ENCODE results near the gene PNPLA7. TPM values are rescaled to one million over a fixed set of nuclear protein-coding genes. Genes with fewer than 3 reads are reported as not detected.

Gene PNPLA7
- total and polyA plus RNA-seq, 2 of the 8 experiments (the other 6 are each of a cell fraction or from before 2014, with no cell fraction given) = 0.35 to 0.47 TPM

DNA sequence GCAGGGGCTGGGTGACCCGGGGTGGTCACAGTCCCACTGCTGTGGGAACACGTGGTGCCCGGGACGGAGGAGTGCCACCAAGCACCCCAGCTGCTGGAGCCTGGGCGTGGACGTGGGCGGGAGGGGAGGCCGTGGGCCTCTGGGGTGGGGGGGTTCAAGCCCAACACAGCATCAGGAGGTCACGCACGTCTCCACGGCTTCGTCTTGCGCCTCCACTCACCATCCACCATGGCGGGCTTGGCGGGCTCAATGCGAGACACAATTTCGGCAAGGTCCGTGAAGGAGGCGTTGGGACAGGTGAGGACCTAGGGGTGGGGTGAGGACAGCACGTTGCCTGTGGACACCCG, 88.9 kb downstream of the PNPLA7 start (continued):
- TF ChIP-seq KDM1A (IDR thresholded peaks at IDR 0.05; ENCODE audit: borderline replicate concordance, low read length) (no peak), SIX5 (IDR thresholded peaks at IDR 0.05; ENCODE audit: low read depth, low read length) (no peak), KDM4A (IDR thresholded peaks at IDR 0.05; ENCODE audit: low read depth, low read length, severe bottlenecking) (no peak), HDAC6 (IDR thresholded peaks at IDR 0.05; ENCODE audit: low read depth, low read length) (no peak)

Measured in H1 (cell line).